HepG2 (cell line): ENCODE data around the gene NT5DC1.

Source experiments
- ATF7 ChIP-seq, 2 experiments: fragments of 450-650 bp in 1 of 2; sonication (generic) in 1 of 2; formaldehyde crosslinking in 1 of 2; IDR thresholded peaks; 2 replicates each; pipeline versions ENCODE4 v1.4.0 to v1.6.1; 2016 to 2020; ENCODE audit warnings: antibody characterized with exemption in 1 of 2, mild to moderate bottlenecking in 1 of 2, missing genetic modification reagents in 1 of 2
- BRF2 ChIP-seq: sonication (generic); formaldehyde crosslinking; IDR thresholded peaks from 2 replicates; pipeline ENCODE4 v1.8.1; 2022; ENCODE audit warnings: mild to moderate bottlenecking, missing genetic modification reagents
- E2F2 ChIP-seq: sonication (generic); formaldehyde crosslinking; IDR thresholded peaks from 2 replicates; pipeline ENCODE4 v1.4.0; 2020; ENCODE audit warnings: missing genetic modification reagents, borderline replicate concordance
- MLX ChIP-seq: IDR thresholded peaks from 2 replicates; pipeline ENCODE4 v1.6.1; 2016

- TF ChIP-seq BRF2 (no peak), E2F2 (CRISPR knock-in tag) (no peak), ATF7 (IDR thresholded peaks at IDR 0.05) (no peak), ATF7 (CRISPR knock-in tag; IDR thresholded peaks at IDR 0.05) (no peak), MLX (CRISPR knock-in tag) (no peak)
Measured at GRCh38 chr6:116290799-116291198, 190.1 kb downstream of the NT5DC1 start.
